Measurements from ENCODE around the gene LAMA2. TPM values are rescaled to one million over a fixed set of nuclear protein-coding genes. Genes with fewer than 3 reads are reported as not detected.

LAMA2 gene
- total and polyA plus RNA-seq, 2 of the 8 experiments (the other 6 are each of a cell fraction or from before 2014, with no cell fraction given): 1.3 to 3.8 TPM

DNA sequence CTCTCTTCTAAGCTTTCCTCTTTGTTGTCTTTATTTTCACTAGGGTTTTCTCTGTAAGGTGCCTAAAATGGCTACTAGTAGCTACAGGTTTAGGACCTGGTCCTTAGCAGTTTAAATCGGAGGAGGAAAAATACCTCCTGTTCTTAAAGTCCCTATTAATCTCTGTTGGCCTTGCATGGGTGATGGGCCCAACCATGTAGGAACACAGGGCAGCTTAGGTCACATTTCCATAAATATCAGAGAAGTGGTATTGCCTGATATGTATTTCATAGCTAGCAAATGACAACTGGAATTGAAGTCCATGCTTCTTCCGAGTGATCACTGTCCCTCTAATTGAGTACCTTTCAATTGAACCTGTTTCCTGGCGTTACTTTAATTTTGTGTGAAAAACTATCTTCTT is 70.0 kb downstream of the LAMA2 start (continued):
- no peak for TF ChIP-seq POU5F1 (IDR thresholded peaks at IDR 0.05; ENCODE audit: low read depth, low read length)
- no peak for TF ChIP-seq NANOG (IDR thresholded peaks at IDR 0.05; ENCODE audit: insufficient read depth, low read depth, low read length, poor library complexity, severe bottlenecking)
- no peak for TF ChIP-seq NRF1 (IDR thresholded peaks at IDR 0.05; ENCODE audit: low read depth, low read length)
- no peak for TF ChIP-seq RFX5 (IDR thresholded peaks at IDR 0.05; ENCODE audit: borderline replicate concordance, low read depth, low read length)
- no peak for TF ChIP-seq EGR1 (IDR thresholded peaks at IDR 0.05; ENCODE audit: borderline replicate concordance, low read depth, low read length)
- no peak for TF ChIP-seq TEAD4 (IDR thresholded peaks at IDR 0.05; ENCODE audit: low read depth, low read length)
